HG03139 (cell line): ENCODE results near the gene CTNNA2.

Source experiments
- ATAC-seq: cut with Tn5 transposase; IDR thresholded peaks from one replicate; pipeline ENCODE4 v1.9.1; 2021; ENCODE audit not compliant: unreplicated experiment

The CTNNA2 gene

DNA sequence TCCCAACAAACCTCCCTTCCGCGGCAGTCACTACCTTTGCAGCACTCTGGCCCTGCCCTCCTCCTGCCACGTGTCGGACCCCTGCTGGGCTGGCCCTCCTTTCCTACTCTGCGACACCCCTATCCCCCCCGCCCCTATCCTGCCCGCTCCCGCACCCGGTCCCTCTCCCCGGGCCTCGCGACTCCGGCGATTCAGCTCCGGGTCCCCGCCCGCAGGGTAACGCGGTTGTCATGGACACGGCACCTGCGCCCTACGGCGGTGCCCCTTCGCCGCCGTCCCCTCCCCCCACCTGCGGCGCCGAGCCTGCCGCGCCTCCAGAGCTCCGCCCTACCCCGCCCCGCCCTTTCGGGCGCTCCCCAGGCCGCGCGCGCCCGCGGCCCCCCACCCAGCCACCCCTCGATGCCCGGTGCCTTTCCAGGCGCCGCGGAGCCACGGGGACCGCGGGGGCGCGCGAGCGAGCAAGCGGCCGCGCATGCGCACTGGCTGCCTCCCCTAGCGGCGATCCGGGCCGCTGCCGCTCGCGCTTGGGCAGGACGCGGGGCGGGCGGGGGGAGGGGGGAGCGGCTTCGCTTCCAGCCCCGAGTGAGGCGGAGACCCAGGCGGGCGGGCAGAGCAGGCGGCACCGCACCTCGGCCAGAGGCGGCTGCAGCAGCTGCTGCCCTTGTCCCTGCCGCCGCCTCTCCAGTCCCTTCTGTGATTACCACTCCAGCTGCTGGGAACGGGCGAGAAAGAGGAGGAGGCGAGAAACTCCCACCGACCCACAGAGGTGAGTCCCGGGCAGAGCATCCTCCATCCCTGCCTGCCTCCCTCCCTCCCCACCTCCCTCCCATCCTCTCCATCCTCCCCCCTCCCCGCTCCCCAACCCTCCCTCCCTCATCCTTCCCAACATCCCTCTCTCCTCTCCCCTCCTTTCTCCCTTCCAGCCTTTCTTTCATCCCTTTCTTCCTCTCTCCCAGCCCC is at the start of gene CTNNA2:
TSS of gene CTNNA2 (plus strand) at position 610 of the 960 bp plus-strand sequence.
- no peak for ATAC-seq

DNA sequence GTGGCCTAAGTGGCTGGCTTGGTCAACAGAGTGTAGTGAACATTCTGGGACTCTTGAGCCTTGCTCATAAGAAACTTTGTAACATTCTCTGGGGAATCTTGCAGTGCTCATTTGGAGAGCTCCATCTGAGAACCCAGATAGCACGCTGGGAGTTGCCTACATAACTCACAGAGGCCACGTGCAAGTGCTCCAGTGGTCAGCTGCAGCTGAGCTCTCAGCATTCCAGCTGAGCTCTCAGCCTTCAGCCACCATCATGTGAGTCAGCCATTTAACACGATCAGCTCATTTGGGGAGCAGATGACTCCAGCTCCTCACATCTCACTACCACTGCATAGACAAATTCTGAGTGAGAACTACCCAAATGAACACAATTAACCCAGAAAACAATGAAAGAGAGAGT is 25.5 kb upstream of the CTNNA2 start:
- no peak for ATAC-seq

DNA sequence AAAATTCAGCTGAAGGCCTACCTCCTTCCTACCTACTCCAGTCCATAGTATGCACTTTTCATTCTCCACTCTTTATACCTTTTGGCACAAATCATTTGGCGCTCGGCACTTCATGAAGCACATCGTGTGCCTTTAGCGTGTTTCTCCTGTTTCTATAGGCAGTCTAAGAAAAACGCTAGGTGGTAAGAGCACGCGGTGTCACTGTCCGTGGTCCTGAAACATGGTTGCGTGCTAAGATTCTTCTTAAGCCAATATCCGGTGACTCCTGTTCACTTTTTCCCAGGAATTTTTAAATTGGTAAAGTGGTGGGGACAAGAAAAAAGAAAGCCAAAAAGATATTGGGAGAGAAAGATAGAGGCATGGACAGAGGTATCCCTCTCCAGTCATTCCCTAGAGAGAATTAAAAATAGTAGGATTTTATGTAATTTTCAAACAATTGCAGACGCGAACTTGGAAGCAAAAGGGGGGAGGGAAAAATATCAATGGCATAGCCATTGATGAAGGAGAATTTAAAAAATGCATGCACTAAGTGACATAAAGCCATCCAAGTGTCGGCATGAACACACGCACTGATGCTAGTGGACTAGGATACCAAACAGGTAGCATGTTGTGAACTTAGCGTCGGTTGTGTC is 1.4 kb upstream of the CTNNA2 start:
- no peak for ATAC-seq

DNA sequence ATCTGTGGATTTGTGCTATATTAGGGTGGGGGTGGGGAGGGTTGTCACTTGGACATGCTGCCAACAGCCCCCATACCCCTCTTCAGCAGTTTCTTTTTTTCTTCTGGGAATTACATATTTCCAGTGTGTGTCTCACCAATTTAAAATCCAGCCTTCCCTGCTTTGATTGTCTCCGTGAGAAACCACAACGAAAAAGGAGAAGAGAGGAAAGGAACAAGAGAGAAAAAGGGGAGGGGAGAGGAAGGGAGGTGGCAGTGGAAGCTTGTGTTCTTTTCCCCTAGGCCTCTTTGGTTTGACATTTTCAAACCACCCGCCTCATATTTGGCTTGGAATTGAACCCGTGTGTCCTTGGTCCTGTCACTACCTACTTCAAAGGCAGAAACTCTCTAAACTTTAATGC is 860 bp downstream of the CTNNA2 start:
- no peak for ATAC-seq

DNA sequence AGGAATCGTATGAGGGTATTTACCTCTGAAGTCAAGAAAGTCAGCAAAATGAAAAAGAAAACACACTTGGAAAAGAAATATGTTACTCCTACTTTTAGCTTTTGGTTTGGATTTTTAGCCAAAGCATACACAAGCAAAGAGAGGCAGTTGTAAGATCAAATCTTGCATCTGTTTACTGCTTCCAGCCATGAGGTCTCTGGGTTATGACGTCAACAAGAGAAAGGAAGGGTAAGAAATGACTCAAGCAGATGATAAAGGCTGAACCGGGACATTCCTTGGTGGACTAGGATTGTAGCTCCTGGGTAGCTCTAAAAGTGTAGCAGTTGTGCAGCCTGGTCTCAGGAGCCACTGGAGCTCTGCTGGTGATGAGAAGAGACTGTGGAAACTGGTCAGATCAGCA is 16.8 kb downstream of the CTNNA2 start:
- ATAC-seq = no peak

DNA sequence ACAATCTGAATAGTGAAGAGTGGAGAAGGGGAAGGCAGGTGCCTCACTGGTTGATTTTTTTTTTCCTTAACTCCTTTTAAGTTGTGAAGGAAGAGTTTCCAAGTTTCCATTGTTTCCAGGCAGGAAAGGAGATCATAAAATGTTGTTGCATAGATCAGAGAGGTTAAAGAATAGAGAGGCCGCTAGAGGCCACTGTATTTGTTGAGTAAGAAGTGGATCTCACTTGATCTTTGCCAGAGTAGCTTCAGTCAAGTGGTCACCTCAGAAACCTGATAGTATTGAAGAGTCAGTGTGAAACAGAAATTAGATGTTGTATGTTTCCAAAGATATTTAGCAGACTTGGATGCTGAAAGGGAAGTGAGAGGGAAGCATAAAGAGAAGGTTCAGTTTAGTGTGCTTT is 17.6 kb downstream of the CTNNA2 start:
- no peak for ATAC-seq

DNA sequence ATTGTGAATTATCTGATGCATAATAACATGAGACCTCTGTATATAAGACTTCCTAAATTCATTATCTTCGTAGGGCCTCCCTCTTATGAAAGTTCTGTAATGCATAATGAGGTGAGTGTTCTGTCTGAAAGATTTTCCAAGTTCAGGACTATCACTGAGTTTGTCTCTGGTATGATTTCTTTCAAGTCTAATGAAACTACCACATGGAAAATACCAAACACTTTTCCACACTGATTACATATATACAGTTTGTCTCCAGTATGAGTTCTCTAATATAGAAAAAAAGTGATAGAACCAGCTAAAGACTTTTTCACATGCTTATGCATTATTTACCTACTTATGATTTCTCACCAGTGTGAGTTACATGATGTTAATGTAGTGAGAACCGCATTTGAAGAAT is 34.7 kb downstream of the CTNNA2 start:
- no peak for ATAC-seq

DNA sequence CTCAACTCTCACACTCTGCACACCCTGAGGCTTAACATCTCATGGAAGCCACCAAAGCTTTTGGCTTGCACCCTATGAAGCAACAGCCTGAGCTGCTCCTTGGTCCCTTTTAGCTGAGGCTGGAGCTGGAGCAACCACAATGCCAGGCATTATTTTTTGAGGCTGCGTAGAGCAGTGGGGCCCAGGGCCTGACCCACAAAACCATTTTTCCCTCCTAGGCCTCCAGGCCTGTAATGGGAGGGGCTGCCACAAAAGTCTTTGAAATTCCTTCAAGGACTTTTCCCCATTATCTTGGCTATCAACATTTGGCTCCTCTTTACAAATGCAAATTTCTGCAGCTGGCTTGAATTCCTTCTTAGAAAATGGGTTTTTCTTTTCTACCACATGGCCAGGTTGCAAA is 39.8 kb downstream of the CTNNA2 start:
- no peak for ATAC-seq

DNA sequence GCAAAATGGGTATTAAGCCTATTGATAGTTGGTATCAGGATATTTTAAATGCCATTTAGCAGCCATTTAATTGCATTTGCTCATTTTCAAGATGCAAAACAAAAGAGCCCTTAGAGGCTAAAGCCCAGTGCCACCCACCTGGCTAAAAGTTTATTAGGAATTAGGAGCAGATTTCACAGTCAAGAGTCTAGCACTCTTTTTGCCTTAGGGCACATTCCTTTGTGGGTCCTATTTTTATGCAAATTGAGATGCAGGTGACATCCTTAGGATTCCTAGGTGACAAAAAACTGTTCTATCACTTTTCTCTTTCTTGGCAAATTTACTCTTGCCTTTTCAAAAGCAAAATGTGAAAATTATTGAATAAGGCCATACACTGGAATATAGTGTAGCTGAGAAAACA is 42.0 kb downstream of the CTNNA2 start:
- ATAC-seq = no peak

DNA sequence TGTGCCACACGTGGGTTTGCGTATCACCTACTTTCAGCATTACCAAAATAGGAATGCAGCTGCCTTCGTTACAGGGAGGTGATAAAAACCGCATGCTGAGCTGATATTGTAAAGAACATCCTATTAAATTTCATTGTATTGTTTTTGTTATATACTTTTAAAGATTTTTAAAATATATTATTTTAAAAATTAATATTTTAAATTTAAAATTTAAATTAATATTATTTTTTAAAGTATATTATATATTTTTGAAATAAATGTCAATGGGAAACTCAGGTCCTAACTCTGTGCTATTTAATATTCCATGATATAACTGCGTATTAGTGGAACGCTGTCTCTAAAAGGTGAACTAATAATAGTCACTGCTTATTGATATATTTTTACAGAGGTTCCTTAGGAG is 51.2 kb downstream of the CTNNA2 start:
- ATAC-seq = no peak

DNA sequence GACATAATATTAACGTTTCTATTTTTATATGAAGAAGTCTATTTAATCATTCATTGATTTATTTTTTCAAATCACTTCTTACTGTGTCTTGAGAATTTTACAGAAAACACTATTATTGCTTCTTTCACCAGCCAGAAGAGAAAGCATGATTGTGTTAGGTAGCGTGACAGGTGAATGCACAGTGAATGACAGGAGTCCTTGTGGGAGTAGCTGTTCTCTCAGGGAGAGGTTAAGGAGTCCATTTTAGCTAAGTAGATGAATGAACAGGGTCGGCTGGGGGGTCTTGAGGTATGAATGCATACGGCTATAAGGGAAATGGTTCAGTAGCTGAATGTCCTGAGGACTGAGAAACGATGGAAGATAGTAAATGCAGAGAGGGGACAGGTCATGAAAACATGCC is 56.2 kb downstream of the CTNNA2 start:
- no peak for ATAC-seq

DNA sequence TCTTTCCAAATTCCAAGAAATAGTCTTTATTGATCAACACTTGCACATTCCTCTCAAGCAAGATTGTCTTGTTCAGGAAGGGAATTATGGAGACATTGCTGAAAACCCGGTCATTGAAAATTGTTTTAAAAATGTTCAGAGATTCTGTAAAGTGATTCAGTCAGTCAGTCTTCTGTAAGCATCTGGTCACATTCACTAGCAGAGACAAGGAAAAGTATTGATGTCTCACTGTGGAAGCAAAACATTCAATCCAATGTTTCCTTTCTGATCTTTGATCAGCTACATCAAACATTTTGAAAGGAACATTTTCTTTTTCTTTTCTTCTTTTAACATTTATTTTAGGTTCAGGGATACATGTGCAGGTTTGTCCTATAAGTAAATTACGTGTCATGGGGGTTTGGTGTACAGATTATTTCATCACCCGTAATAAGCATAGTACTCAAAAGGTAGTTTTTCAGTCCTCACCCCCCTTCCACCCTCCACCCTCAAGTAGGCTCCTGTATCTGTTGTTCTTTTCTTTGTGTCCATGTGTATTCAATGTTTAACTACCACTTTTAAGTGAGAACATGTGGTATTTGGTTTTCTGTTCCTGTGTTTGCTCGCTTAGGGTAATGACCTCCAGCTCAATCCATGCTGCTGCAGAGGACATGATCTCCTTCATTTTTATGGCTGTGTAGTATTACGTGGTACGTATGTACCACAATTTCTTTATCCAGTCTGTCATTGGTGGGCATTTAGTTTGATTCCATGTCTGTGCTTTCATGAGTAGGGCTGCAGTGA is 61.2 kb downstream of the CTNNA2 start:
- no peak for ATAC-seq

DNA sequence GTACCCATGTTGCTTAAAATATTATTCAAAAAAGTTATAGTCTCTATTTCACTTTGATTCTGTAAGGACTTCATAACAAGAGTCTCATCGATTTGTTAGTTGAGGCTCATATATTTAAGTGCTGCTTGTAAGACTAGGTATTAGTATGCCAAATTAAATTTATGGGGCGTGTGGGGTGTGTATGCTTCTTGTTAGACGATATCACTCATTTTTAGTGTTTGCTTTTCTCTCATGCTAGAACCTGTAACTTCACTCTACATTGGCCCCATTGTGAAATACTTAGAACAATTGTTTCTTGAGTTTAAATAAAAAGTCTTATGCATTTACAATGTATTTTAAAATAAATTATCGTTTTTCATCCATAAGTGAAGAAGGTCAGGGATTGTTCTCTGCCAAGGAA is 63.6 kb downstream of the CTNNA2 start:
- ATAC-seq = no peak

DNA sequence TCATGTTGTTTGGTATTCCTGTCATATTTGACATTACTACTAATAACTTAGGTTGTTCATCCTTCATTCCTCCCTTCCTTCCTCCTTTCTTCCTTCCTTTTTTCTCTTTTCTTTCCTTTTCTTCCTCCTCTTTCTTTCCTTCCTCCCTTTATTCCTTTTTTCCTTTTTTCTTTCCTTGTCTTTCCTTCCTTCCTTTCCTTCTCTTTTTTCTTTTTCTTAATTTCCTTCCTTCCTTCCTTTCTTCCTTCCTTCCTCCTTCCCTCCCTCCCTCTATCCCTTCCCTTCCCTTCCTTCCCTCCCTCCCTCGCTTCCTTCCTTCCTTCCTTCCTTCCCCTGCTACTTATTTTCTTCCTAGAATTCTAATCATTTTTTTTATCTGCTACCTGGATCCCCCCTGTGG is 66.1 kb downstream of the CTNNA2 start:
- no peak for ATAC-seq

DNA sequence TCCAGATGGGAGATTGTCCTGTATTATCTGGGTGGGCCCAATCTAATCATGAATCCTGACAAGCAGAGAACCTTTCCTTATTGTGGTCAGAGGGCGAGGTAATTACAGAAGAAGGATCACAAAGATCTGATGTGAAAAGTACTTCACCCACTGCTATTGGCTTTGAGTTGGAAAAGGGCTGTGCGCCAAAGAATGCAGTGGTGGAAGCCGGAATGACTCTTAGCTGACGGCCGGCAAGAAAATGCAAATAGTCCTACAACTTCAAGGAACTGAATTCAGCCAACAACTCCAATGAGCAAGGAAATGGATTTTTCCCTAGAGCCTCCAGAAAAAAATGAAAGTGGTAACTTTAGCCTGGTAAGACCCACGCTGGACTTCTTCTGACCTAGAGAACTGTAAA is 67.3 kb downstream of the CTNNA2 start:
- no peak for ATAC-seq

DNA sequence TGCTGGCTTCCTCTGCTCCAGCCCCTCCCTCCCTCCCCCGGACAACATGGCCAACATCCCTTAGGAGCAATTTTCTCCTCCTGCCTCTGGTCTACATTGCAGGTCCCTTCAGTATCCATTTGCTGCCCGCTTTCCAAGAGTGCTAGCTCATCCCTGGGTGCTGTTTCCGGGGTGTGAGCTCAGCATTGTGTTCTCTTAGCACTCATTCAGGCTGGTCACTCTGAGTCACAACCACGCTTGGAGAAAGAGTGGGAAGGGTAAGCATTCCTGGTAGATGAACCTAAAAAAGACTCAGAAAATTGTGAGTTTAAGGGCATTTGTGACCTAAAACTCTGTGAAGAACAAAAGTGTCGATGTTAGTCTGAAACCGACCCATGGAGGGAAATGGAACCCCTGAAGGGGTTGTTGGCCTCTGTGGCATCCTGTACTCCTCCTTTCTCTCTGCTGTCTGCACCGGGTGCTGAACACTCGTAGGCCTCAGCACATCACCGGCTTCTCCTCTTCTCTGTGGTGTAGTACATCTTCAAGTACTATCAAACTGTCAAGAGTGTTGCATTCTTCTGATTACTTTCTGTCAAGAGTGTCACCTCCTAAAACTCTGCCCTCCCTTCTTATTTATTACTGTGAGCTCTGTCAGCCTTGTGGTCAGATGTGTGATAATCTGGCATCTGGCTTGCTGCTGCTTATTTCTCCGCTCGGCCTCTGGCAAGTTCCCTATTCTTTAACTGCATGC is 73.0 kb downstream of the CTNNA2 start:
- ATAC-seq = no peak

DNA sequence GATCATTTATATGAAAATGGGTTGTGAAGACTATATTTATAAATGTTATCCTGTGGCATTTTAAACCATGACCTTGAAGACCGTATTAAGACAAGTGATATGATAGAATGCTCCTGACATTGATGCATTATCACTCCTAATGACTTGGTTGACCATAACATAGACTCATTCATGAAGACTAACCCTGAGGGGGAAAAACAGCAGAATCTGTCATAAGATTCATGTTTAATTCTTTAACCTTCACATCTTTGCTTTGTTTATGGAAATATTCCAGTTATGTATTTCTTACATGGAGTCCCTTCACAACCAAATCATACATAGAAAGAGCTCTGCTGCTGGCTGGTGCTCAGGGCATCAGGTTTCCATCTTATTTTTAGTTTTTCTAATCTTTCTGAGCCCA is 78.4 kb downstream of the CTNNA2 start:
- no peak for ATAC-seq

DNA sequence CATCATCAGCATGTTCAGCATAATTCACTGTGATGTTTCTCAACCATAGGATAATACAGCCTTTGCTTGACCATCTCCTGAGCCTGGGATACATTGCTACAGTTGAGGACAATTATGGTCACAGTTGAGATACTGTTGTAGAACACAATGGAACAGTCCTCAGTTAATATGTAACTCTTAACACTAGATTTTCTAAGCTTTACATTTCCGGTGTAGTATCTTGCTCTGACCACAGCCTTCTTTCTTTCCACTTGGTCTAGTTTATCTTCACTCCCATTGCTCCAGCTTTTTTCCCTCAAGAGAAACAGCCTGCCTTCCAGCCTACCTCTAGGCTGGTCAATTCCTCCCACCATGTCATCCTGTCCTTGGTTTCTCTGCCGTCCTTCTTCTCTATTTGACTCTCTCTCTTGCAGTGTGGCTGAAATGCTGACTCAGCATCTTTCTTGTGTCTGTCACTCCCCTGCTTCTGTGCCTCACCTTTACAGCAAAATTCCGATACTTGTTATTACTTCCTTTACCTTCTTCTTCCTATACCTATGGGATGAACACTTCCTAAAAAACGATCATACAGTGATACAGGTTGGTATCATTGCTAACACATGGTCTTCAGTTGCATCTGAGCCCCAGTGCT is 80.5 kb downstream of the CTNNA2 start:
- no peak for ATAC-seq

DNA sequence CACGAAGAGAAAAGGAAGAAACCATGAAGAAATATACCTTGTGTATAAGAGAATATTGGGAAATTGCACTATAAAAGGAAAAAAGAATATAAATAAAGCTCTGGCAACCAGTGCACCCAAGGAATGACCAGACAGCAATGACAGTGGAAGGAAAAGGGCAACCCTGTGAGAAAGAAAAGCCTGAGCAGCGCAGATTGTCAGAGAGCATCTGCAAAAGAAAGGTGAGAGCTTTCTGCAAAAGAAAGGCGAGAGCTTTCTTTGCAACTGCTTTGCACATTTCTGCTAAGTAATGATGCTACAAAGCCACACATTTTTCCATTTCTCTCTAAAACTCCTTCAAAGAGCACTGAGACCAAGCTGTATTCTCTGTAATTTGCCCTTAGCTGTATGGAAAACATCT is 83.6 kb downstream of the CTNNA2 start:
- no peak for ATAC-seq

DNA sequence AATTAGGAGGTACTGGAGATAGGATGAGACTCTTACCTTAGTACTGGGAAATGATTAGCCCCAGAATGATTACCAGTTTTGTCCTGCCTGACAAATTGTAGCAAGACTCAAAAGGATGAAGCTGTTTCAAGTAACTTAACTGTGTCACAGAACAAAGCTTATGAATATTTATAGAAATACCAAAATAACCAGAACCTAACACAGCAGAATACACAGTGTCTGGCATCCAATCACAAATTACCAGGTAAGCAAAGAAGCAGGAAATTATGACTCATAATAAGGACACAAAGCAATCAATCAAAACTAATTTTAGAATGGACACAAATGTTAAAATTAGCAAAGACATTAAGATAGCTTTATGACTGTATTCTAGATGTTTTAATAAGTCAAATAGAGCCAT is 91.9 kb downstream of the CTNNA2 start:
- no peak for ATAC-seq
